GM23338 (cell line): ENCODE results near the gene AFF3. TPM values are rescaled to one million over a fixed set of nuclear protein-coding genes. Genes with fewer than 3 reads are reported as not detected.

ENCODE experiments used
- ATAC-seq: fragments of 200-7000 bp; cut with Tn5 transposase; 3 replicates; pipeline ENCODE4 v1.9.1; 2020
- DNase-seq: peaks from one replicate; pipeline ENCODE4 v3.0.0-alpha.2; 2015; ENCODE audit warnings: low spot score
- H2AFZ ChIP-seq: fragments of 200-600 bp; sonication (generic); 2 replicates; pipeline ENCODE4 v1.8.0; 2016; ENCODE audit warnings: antibody characterized with exemption, mild to moderate bottlenecking, moderate library complexity
- H3F3A ChIP-seq: fragments of 200-600 bp; sonication (generic); replicated peaks from 2 replicates; pipeline ENCODE4 v1.8.0; 2017; ENCODE audit warnings: antibody characterized with exemption, mixed run types, low read depth
- H3K27ac ChIP-seq: fragments of 200-600 bp; sonication (generic); 2 replicates; pipeline ENCODE4 v1.6.1; 2016; ENCODE audit warnings: low read depth
- H3K27me3 ChIP-seq: fragments of 200-600 bp; sonication (generic); 2 replicates; pipeline ENCODE4 v1.8.0; 2016; ENCODE audit warnings: mild to moderate bottlenecking, mixed run types, moderate library complexity; ENCODE audit not compliant: insufficient read depth
- H3K36me3 ChIP-seq: fragments of 200-600 bp; sonication (generic); 2 replicates; pipeline ENCODE4 v1.8.0; 2016; ENCODE audit warnings: mild to moderate bottlenecking; ENCODE audit not compliant: insufficient read depth
- H3K4me1 ChIP-seq: fragments of 200-600 bp; sonication (generic); 2 replicates; pipeline ENCODE4 v1.8.0; 2016; ENCODE audit warnings: mild to moderate bottlenecking, moderate library complexity; ENCODE audit not compliant: insufficient read depth
- H3K4me2 ChIP-seq: fragments of 200-600 bp; sonication (generic); 2 replicates; pipeline ENCODE4 v1.7.1; 2017; ENCODE audit warnings: mixed run types
- H3K4me3 ChIP-seq: fragments of 200-600 bp; sonication (generic); 2 replicates; pipeline ENCODE4 v1.6.1; 2016; ENCODE audit warnings: mixed run types
- H3K79me2 ChIP-seq: fragments of 200-600 bp; sonication (generic); replicated peaks from 2 replicates; pipeline ENCODE4 v1.8.0; 2017; ENCODE audit warnings: mild to moderate bottlenecking; ENCODE audit not compliant: insufficient read depth
- H3K9me2 ChIP-seq: fragments of 200-600 bp; sonication (generic); 2 replicates; pipeline ENCODE4 v1.8.0; 2017; ENCODE audit not compliant: insufficient read depth
- H4K20me1 ChIP-seq: fragments of 200-600 bp; sonication (generic); replicated peaks from 2 replicates; pipeline ENCODE4 v1.8.0; 2017; ENCODE audit warnings: mild to moderate bottlenecking; ENCODE audit not compliant: insufficient read depth
- H3K27ac Mint-ChIP-seq: 2 replicates; pipeline ENCODE4 v1.8.0; 2020; ENCODE audit warnings: inconsistent platforms, mild to moderate bottlenecking, moderate library complexity, mixed read lengths
- H3K27me3 Mint-ChIP-seq: 3 replicates; pipeline ENCODE4 v1.8.0; 2022; ENCODE audit warnings: low read depth, mild to moderate bottlenecking, moderate library complexity, mixed read lengths, inconsistent platforms; ENCODE audit not compliant: insufficient read depth, poor library complexity
- H3K36me3 Mint-ChIP-seq: 3 replicates; pipeline ENCODE4 v1.8.0; 2021; ENCODE audit warnings: low read depth, mild to moderate bottlenecking, inconsistent platforms, moderate library complexity, mixed read lengths
- H3K4me1 Mint-ChIP-seq: 3 replicates; pipeline ENCODE4 v1.8.0; 2020; ENCODE audit warnings: mild to moderate bottlenecking, inconsistent platforms, mixed read lengths
- H3K4me3 Mint-ChIP-seq: 3 replicates; pipeline ENCODE4 v1.8.0; 2021; ENCODE audit warnings: moderate library complexity, mild to moderate bottlenecking, inconsistent platforms, mixed read lengths
- H3K9me3 Mint-ChIP-seq: 3 replicates; pipeline ENCODE4 v1.8.0; 2020; ENCODE audit warnings: moderate library complexity, mild to moderate bottlenecking, inconsistent platforms, mixed read lengths
- CREB1 ChIP-seq: fragments of 250-450 bp; sonication (Bioruptor Pico); IDR thresholded peaks from 2 replicates; pipeline ENCODE4 v1.5.0; 2020; ENCODE audit warnings: low read depth, mild to moderate bottlenecking, moderate library complexity
- EZH2 ChIP-seq: fragments of 200-600 bp; sonication (generic); IDR thresholded peaks from one replicate; pipeline ENCODE4 v1.8.0; 2017; ENCODE audit warnings: antibody characterized with exemption, mild to moderate bottlenecking, low read depth; ENCODE audit not compliant: unreplicated experiment
- EZH2phosphoT487 ChIP-seq: fragments of 200-600 bp; sonication (generic); IDR thresholded peaks from one replicate; pipeline ENCODE4 v1.8.1; 2018; ENCODE audit warnings: antibody characterized with exemption; ENCODE audit not compliant: unreplicated experiment
- JUNB ChIP-seq: IDR thresholded peaks from one replicate; pipeline ENCODE4 v1.6.1; 2016; ENCODE audit warnings: antibody characterized with exemption; ENCODE audit not compliant: unreplicated experiment
- NANOG ChIP-seq: IDR thresholded peaks from 2 replicates; pipeline ENCODE4 v1.6.1; 2016; ENCODE audit warnings: antibody characterized with exemption, borderline replicate concordance
- POLR2AphosphoS5 ChIP-seq: IDR thresholded peaks from 2 replicates; pipeline ENCODE4 v1.6.1; 2016; ENCODE audit warnings: antibody characterized with exemption, low read depth
- REST ChIP-seq: IDR thresholded peaks from one replicate; pipeline ENCODE4 v1.6.1; 2018; ENCODE audit warnings: antibody characterized with exemption; ENCODE audit not compliant: unreplicated experiment
- STAT1 ChIP-seq: IDR thresholded peaks from one replicate; pipeline ENCODE4 v1.6.1; 2016; ENCODE audit warnings: antibody characterized with exemption; ENCODE audit not compliant: unreplicated experiment
- ZNF114 ChIP-seq: fragments of 250-450 bp; sonication (Bioruptor Pico); IDR thresholded peaks from 2 replicates; pipeline ENCODE4 v1.5.0; 2020; ENCODE audit warnings: mild to moderate bottlenecking, moderate library complexity
- ZNF331 ChIP-seq: fragments of 250-450 bp; sonication (Bioruptor Pico); IDR thresholded peaks from 2 replicates; pipeline ENCODE4 v1.5.0; 2020; ENCODE audit warnings: low read depth, mild to moderate bottlenecking, moderate library complexity
- ZNF462 ChIP-seq: fragments of 250-450 bp; sonication (Bioruptor Pico); IDR thresholded peaks from 2 replicates; pipeline ENCODE4 v1.5.0; 2020; ENCODE audit warnings: mild to moderate bottlenecking, moderate library complexity
- polyA plus RNA-seq: library from polyadenylated mRNA; unstranded; fragments of >200 nt; fragmentation: Nextera tagmentation; extraction: Ambion mirVana; gene quantifications from 2 replicates; pipeline ENCODE4 v1.2.1, GENCODE V29; 2016
- total RNA-seq: library from RNA; depleted of rRNA; stranded (reverse); fragments of >200 nt; shearing (Covaris generic); gene quantifications from 2 replicates; pipeline ENCODE4 v1.2.3, GENCODE V29; 2014

Gene AFF3
- total and polyA plus RNA-seq, 2 experiments from 2014 or later: 0.73 to 1.4 TPM

DNA sequence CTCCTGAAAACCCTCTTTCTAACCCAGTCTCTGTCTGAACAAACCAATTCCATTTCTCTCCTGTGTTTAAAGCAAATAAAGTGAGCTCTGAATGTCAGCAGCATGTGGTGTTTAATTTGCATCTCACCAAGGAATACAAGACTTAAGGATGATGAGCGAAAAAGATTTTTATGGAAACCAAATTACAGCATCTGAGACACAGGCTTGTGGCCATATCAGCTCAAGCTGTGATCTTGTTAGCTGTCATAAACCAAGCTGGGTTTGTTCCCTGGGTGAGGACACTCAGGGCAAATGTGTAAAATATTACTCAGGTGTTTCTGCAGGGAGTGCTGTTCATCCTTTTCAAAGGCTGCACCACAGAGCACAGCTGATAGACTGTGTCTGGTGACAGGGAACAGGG, 523.2 kb downstream of the AFF3 start (continued):
- TF ChIP-seq REST: no peak
- TF ChIP-seq ZNF114 (CRISPR knock-in tag): no peak
- no peak for TF ChIP-seq JUNB

GRCh38 chr2:99618579-99619097, 523.8 kb downstream of the AFF3 start:
- Histone ChIP-seq H3K9me2 (no peaks in the 10 kb centered on the region), H3K4me3 (no peak overlapping the region), H3K4me2 (no peak overlapping the region), H3K79me2 (no peaks in the 10 kb centered on the region), H3K4me1 (no peaks in the 10 kb centered on the region), H3K27me3 (no peaks in the 10 kb centered on the region), H4K20me1 (no peaks in the 10 kb centered on the region), H3F3A (no peaks in the 10 kb centered on the region), H3K36me3 (no peaks in the 10 kb centered on the region), H2AFZ (no peak overlapping the region), H3K27ac (no peak overlapping the region)
- DNase-seq (no peak), ATAC-seq (no peak)
- H3K27ac Mint-ChIP-seq: no peak overlapping the region
- peaks cover 2% of the 10 kb centered on the region for H3K27me3 Mint-ChIP-seq
- no peaks in the 10 kb centered on the region for H3K9me3 Mint-ChIP-seq
- H3K4me1 Mint-ChIP-seq: peaks cover 12% of the 10 kb centered on the region; the same call in 2 of the 3 replicates
- H3K4me3 Mint-ChIP-seq: no peak overlapping the region
- no peaks in the 10 kb centered on the region for H3K36me3 Mint-ChIP-seq
- TF ChIP-seq JUNB (no peak), EZH2 (no peak), ZNF462 (CRISPR knock-in tag) (no peak), POLR2AphosphoS5 (no peak), NANOG (no peak), ZNF331 (CRISPR knock-in tag) (no peak), STAT1 (no peak), ZNF114 (CRISPR knock-in tag) (no peak), CREB1 (CRISPR knock-in tag) (no peak), REST (no peak), EZH2phosphoT487 (no peak)
